ENCODE results near the gene SRPK1.

GRCh38 chr6:35955071-35955470 is 34.2 kb upstream of the SRPK1 start:
- TF ChIP-seq POLR2A (IDR thresholded peaks at IDR 0.05; ENCODE audit: low read length) (no peak), GATA1 (IDR thresholded peaks at IDR 0.05; ENCODE audit: low read depth, low read length) (no peak)

Measured in erythroblast (primary cell).